HG03139 (cell line): Measurements from ENCODE around the gene ARL6IP1.

ENCODE experiments used
- ATAC-seq: cut with Tn5 transposase; IDR thresholded peaks from one replicate; pipeline ENCODE4 v1.9.1; 2021; ENCODE audit not compliant: unreplicated experiment

The ARL6IP1 gene

DNA sequence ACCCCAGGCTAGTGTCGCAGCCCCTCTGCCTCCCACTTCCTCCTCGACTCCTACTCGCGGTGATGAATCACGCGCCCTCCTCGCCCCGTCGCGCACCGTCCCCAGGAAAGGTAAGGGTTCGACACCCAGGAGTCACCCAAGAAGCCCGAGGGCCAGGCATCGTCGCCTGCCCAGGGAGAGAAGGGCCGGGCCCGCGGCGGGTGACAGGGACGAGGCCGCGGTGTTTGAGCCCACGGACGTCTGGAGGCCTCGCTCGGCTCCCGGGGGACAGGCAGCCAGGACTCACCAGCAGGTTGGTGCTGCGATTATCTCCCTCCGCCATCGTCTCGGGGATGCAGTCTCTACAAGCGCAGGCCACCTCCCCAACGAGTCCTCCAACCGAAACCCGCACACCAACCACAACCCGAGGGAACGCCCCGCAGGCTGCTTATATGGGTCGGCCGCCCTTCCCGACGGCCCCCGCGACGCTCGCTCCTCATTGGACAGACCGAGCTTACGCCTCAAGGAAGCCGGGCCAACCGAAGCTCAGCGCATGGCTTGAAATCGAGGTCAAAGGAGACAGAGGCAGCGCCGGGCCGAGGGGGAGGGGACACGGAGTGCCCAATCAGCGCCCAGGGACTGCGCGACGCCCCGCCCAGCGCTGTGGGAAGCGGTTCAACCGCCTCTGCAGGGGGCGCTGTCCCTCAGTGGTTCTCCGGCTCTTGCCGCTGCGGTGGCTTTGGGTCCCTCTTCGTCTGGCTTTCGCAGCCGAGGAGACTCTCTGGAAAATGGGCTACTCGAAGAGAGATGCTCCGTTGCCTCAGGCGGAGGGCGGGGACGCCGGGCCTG lies at the start of gene ARL6IP1:
TSS of gene ARL6IP1 (minus strand) at position 405 of the 828 bp plus-strand sequence. CDS start at position 322, 83 bp downstream.
- ATAC-seq: peak; percentile 89

DNA sequence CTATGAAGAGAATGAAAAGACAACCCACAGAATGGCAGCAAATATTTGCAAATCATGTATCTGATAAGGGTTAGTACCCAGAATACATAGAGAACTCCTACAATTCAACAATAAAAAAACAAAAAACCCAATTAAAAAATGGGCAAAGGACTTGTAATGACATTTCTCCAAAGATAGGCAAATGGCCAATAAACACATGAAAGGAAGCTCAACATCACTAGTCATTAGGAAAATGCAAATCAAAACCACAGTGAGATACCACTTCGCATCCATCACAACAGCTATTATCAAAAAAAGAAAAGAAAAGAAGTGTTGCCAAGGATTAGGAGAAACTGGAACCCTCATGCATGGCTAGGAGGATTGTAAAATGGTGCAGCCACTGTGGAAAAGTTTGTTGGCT lies 45.1 kb upstream of the ARL6IP1 start:
- ATAC-seq: no peak

DNA sequence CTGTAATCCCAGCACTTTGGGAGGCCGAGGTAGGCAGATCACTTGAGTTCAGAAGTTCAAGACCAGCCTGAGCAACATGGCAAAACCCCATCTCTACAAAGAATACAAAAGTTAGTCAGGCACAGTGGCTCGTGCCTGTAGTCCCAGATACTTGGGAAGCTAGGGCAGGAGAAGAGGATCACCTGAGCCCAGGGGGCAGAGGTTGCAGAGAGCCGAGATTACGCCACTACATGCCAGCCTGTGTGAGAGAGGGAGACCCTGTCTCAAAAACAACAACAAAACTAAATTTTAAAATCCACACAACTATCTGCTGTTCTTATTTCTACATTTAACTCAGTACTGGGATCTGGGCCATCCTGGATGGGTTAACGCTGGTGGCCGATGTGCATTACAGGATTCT lies 41.2 kb upstream of the ARL6IP1 start:
- ATAC-seq: no peak

- ATAC-seq: no peak
These were observed 40.6 kb upstream of the ARL6IP1 start for GRCh38 chr16:18841833-18842525.

DNA sequence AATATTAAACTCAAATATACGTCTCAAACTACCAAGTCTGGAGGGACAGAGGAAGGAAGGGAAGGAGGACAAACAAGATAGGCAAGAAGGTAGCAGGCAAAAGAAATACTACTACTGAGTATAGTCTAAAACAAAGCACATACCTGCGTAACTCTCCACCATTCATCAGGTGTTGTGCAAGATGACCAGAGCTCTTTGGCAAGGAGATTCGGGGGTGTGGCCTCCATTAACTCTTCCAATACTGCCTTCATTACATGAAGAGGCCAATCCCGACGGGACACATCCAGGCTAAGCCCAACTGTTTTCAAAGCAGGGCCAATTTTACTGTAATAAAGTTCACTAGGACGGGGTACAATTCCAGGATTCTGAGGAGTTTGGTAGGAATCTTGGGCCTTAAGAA lies 38.2 kb upstream of the ARL6IP1 start:
- ATAC-seq: no peak

DNA sequence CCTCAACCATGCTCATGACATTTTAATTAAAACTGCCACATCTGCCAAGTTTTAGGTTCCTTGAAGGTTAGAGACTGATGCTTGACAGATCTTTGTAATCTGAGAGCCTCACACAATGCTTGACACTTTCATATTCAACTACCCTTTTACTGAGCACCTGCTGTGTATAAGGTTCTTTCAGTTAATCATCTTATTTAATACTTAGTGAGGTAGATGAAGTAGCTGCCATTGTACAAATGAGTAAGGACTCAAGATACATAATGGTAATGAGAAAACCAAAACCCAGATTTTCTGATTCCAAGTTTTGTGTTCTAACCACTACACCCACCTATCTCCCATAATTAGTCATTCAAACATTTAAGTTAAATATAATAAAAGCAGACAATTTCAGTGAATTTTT lies 35.4 kb upstream of the ARL6IP1 start:
- ATAC-seq: no peak

GRCh38 chr16:18834864-18835263 lies 33.5 kb upstream of the ARL6IP1 start:
- ATAC-seq: no peak

DNA sequence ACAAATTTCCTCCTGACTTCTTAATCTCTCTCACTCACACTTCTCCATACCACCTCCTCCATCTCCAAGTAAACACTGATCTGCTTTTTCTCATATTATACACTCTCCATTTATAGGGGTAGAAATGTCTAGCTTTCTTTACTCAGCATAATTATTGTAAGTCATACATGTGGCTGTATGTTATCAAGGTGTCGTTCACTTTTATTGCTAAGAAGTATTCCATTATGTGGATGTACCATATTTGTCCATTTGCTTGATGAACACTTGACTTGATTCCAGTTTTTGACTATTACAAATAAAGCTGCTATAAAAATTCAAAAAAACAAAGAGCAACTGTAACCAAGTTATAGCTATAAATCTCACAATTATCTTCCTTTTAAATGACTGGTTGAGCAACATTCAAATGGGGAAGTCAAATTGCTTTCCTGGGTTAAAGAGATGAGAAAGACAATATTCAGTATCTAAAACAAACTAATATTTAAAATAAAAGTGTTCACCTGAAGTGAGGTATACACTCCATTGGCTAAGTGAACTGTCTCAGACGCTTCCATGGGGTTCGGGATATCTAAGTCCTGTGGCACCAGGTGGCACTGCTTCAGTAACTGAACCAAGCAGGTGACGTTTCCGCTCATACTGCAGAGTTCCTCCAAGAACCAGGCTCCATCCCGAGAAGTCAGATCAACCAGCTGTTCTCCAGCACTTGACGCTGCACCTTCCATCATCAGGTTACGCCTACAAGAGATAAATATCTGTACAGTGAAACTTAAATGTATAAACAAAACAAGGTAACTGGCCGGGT lies 32.6 kb upstream of the ARL6IP1 start:
- no peak for ATAC-seq

DNA sequence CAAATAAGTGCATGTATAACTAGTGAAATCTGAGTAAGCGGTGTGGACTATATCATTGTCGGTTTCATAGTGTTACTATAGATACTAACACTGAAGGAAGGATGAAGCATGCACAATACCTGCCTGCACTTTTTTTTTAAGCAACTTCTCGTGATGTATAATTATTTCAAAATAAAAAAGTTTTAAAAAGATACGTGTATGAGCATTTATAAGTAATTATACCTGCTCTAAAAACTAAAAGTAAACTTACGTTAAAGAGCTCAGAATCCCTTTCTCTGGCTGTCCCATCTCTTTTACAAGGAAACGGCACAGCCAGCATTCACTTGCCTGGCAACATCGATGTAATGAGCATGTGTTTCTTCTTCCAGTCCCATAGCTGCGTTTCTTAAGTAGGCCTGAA lies 31.3 kb upstream of the ARL6IP1 start:
- no peak for ATAC-seq

DNA sequence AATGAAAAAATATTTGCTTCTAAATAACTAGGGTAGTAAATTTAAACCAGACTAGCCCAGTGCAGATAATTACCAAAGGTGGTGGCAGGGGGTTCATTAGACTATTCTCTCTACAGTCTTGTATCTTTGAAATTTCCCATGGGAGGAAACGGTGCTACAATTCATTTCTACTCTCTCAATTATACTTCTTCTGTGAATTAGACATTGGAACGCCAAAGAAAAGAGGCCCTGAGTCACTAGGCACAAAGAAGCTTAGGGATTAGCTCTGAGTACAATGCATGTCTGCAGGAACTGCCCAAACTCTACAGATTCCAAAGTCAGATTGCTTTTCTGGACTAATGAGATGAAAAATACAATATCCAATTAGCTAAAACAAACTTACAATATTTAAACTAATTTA lies 30.7 kb upstream of the ARL6IP1 start:
- no peak for ATAC-seq

DNA sequence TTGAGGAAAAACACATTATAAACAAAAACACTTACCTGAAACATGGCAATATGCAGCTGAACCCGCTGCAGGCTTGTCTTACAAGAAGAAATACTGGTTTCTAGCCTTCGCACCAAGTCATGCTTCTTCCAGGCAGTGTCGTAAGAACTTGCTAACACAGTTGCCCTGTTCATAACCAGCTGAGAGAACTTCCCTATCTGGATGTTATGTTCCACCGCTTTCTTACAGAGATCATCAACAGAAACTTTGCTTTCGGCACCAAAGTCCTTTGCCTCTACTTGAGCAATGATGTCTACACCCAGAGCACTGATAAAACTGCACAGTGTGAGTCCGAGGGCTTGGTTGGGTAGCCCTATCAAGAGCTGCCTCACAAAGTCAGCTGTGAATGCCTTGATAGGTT lies 27.9 kb upstream of the ARL6IP1 start:
- no peak for ATAC-seq

GRCh38 chr16:18827890-18828289 lies 26.5 kb upstream of the ARL6IP1 start:
- no peak for ATAC-seq

- no peak for ATAC-seq
These were observed 14.9 kb upstream of the ARL6IP1 start for GRCh38 chr16:18816286-18816685.

DNA sequence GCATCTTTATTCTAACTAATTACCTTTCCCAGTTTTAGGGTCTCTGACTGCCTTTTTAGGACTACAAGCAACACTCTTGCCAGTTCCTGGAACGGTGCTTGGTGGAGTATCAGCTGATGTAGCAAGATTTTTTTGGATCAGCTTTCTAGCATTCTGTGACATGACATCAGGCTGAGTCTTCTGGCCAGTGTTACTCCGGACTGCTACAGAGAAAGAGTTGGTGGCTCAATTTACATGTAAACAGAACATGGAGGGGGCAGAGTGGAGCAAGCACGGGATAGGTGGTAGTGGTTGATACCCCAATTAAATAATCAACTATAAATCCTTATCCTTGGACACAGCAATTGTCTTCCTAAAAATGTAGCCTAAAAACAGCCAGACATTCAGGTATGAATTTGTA lies 10.6 kb upstream of the ARL6IP1 start:
- no peak for ATAC-seq

DNA sequence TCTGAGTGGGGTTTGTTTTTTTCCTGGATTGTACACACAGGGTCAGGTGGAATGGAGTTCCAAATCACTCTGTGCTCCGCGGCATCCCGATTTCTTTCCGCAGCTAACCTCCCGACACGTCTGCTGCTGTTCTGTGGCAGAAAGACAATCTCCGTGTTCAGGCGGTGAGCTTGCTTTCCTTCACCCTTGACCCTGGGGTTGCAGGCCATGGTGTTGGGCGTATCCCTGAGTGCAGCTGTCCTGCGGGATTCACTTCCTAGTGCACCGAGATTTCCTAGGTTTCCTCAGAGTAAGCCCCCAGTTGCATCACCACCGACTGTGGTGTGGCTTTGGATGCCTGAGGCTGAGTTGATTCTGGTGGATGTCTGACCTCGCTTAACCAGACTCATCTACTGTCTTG lies 7.8 kb upstream of the ARL6IP1 start:
- no peak for ATAC-seq

- no peak for ATAC-seq
These were observed 4.0 kb upstream of the ARL6IP1 start for GRCh38 chr16:18805257-18805773.

DNA sequence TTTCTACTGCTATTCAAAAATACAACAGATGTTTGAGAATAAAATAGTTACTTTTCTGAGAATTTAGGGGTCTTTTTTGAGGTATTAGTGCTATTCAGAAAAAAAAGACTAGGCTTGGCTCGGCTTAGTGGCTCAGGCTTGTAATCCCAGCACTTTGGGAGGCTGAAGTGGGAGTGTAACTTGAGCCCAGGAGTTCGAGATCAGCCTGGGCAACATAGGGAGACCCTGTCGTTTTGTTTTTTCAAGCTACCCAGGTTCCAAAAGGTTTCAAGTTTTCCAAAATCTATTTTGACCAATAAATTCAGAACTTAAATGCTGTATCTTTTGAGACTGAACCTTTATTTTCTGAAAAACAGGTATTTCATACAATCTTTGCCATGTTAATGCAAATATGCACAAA lies 3.2 kb upstream of the ARL6IP1 start:
- ATAC-seq: no peak

DNA sequence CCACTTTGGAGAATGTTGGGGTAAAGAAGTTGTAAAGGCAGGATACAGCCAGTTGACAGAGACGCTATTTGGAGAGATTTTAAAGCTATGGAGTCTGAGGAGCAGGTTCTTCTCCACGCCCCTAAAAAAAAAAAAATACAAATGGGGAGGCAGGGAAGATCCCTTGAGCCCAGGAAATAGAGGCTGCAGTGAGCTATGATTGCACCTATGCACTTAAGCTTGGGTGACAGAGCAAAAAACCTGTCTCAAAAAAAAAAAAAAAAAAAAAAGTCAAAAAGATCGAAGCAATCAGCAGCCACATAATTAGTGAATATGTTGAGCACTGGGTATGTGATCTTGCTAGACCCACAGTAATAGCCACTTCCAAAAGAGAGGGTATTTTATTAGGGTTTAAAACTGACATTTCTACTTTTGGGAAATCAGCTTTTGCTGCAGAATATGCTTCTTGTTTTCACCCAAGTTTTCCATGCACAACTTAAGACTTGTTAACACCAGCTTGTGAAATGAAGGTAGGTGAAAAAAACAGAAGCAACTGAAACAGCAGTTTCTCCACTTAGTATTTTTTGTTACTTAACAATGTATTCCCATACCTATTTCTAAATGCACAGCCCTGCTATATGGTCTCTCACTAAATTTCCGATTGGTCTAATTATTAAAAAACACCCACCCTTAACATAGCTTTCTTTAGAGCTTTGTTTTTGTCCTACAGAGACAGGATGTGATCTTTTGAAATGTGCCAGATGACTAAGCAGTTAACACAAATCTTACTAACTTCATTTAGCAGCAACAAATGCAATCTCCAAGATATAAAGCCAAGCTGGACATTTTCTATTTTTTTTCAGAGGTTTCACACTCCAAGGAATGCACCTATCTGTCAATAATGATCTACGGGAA lies 2.5 kb upstream of the ARL6IP1 start:
- ATAC-seq: no peak

GRCh38 chr16:18802767-18803343 lies 1.5 kb upstream of the ARL6IP1 start:
- no peak for ATAC-seq

GRCh38 chr16:18800775-18801144 lies 589 bp downstream of the ARL6IP1 start:
- ATAC-seq: no peak
